HepG2 (cell line): ENCODE measurements around the gene XAF1. TPM values are rescaled to one million over a fixed set of nuclear protein-coding genes. Genes with fewer than 3 reads are reported as not detected.

ENCODE experiments used
- ATAC-seq: fragments of 200-7000 bp; cut with Tn5 transposase; 3 replicates; pipeline ENCODE4 v1.9.1; 2020; ENCODE audit warnings: mild to moderate bottlenecking, moderate library complexity
- BruUV-seq: library from RNA; stranded (reverse); fragments of 400-500 nt; replicated peaks from 2 replicates; lab custom pipeline; 2021; lab: Mats Ljungman, UMichigan
- CTCF ChIA-PET: fragments of 300-600 bp; formaldehyde crosslinking; extraction: SDS; loops from one replicate; lab custom pipeline; 2021; ENCODE audit warnings: low total read pairs, inconsistent platforms, low intra/inter-chr PET ratio; lab: Yijun Ruan, JAX
- POLR2A ChIA-PET: fragments of 350-600 bp; sonication (Branson Sonifier 250); formaldehyde crosslinking; loops from one replicate; lab custom pipeline; 2020; ENCODE audit warnings: antibody characterized with exemption, inconsistent platforms; lab: Yijun Ruan, JAX
- DNase-seq: peaks from one replicate; pipeline ENCODE4 v3.0.0-alpha.2; 2015; ENCODE audit warnings: low spot score
- FAIRE-seq: peaks from 3 replicates; lab custom pipeline; 2011; peaks lifted over from hg19 to GRCh38; lab: Jason Lieb, UNC
- H2AFZ ChIP-seq: one replicate; pipeline ENCODE4 v1.6.1; 2011; ENCODE audit warnings: low read length, inconsistent platforms
- H3K27ac ChIP-seq: fragments of 300-600 bp; 3 replicates; pipeline ENCODE4 v1.8.0; 2011; ENCODE audit warnings: mixed run types, mild to moderate bottlenecking, mixed read lengths, low read length, inconsistent platforms; ENCODE audit not compliant: insufficient read depth; ENCODE audit errors: extremely low read length
- H3K27me3 ChIP-seq, 2 experiments: fragments of 200-600 bp in 1 of 2; 2 replicates in 1 of 2; 3 replicates in 1 of 2; pipeline versions ENCODE4 v1.6.0 to v1.8.0; 2011; ENCODE audit warnings: low read length in 2 of 2, mild to moderate bottlenecking in 2 of 2, moderate library complexity in 2 of 2, inconsistent platforms in 1 of 2; ENCODE audit not compliant: insufficient read depth in 2 of 2, control insufficient read depth in 1 of 2
- H3K36me3 ChIP-seq, 2 experiments: fragments of 200-600 bp in 1 of 2; replicated peaks in 1 of 2; 2 replicates in 1 of 2; 3 replicates in 1 of 2; pipeline versions ENCODE4 v1.5.1 to v1.8.0; 2011; ENCODE audit warnings: low read length in 2 of 2, inconsistent platforms in 1 of 2; ENCODE audit not compliant: insufficient read depth in 2 of 2, control insufficient read depth in 1 of 2
- H3K4me1 ChIP-seq: 2 replicates; pipeline ENCODE4 v1.5.1; 2012; ENCODE audit warnings: low read length, inconsistent platforms; ENCODE audit not compliant: insufficient read depth
- H3K4me2 ChIP-seq: 2 replicates; pipeline ENCODE4 v1.6.0; 2011; ENCODE audit warnings: low read depth, low read length, inconsistent platforms
- H3K4me3 ChIP-seq, 3 experiments: fragments of 200-600 bp in 1 of 3; sonication (generic), shearing (Covaris generic) in 1 of 3; replicated peaks in 1 of 3; 2 replicates each; pipeline ENCODE4 v1.5.1; 2011 to 2016; ENCODE audit warnings: low read length in 3 of 3, inconsistent platforms in 2 of 3, low read depth in 2 of 3, mild to moderate bottlenecking in 2 of 3, control low read depth in 1 of 3, mixed read lengths in 1 of 3; ENCODE audit not compliant: insufficient read depth in 1 of 3
- H3K79me2 ChIP-seq: one replicate; pipeline ENCODE4 v1.6.1; 2011; ENCODE audit warnings: low read length, inconsistent platforms; ENCODE audit not compliant: insufficient read depth
- H3K9ac ChIP-seq: 2 replicates; pipeline ENCODE4 v1.6.0; 2011; ENCODE audit warnings: mild to moderate bottlenecking, low read depth, low read length, inconsistent platforms; ENCODE audit not compliant: insufficient read depth
- H3K9me3 ChIP-seq: 2 replicates; pipeline ENCODE4 v1.5.1; 2012; ENCODE audit warnings: mild to moderate bottlenecking, low read length
- H4K20me1 ChIP-seq: 2 replicates; pipeline ENCODE4 v1.6.0; 2011; ENCODE audit warnings: inconsistent platforms, mild to moderate bottlenecking, low read length, moderate library complexity; ENCODE audit not compliant: insufficient read depth
- GABPA ChIP-seq, 2 experiments: IDR thresholded peaks; 2 replicates each; pipeline ENCODE4 v1.6.1; 2011 to 2016; ENCODE audit warnings: low read depth in 2 of 2, low read length in 1 of 2, missing biosample characterization in 1 of 2, missing genetic modification characterization in 1 of 2
- PAX8 ChIP-seq: sonication (generic); formaldehyde crosslinking; IDR thresholded peaks from 2 replicates; pipeline ENCODE4 v1.8.0; 2022; ENCODE audit warnings: mild to moderate bottlenecking, missing genetic modification reagents, borderline replicate concordance
- POLR2G ChIP-seq: fragments of 200-400 bp; formaldehyde crosslinking; IDR thresholded peaks from 2 replicates; pipeline ENCODE4 v1.6.1; 2018; ENCODE audit warnings: mild to moderate bottlenecking, low read depth, low read length, moderate library complexity
- SPEN ChIP-seq: sonication (generic); formaldehyde crosslinking; IDR thresholded peaks from 2 replicates; pipeline ENCODE4 v1.5.1; 2020; ENCODE audit warnings: low read depth, mild to moderate bottlenecking, missing genetic modification reagents
- ZNF687 ChIP-seq: sonication (generic); formaldehyde crosslinking; IDR thresholded peaks from 2 replicates; pipeline ENCODE4 v1.5.1; 2020; ENCODE audit warnings: mild to moderate bottlenecking, missing genetic modification reagents, moderate library complexity
- WGBS: methylation state at CpG from one replicate; pipeline ENCODE4 v1.1.6; 2017; ENCODE audit warnings: low lambda C conversion rate; 5-methylcytosine and 5-hydroxymethylcytosine counted together
- in situ Hi-C: cut with HindIII; loops from 2 replicates; pipeline ENCODE4 v1.10.0; 2017; ENCODE audit warnings: low pct_unique_long_range_greater_than_20kb; ENCODE audit not compliant: extremely low pct_ligation_motif_present
- intact Hi-C: fragments of 100-400 bp; cut with micrococcal nuclease; formaldehyde crosslinking; loops from one replicate; pipeline ENCODE4 v1.10.0; 2022; ENCODE audit not compliant: unreplicated experiment
- polyA plus RNA-seq, 8 experiments: library from polyadenylated mRNA; depleted of rRNA in 3 of 8; stranded (reverse) in 7 of 8; unstranded in 1 of 8; fragments of >200 nt; fragmentation: Illumina TruSeq in 4 of 8; extraction: Trizol in 4 of 8; gene quantifications; 2 replicates each; pipeline versions ENCODE4 v1.2.1 to v1.2.3, GENCODE V29; 2011 to 2016; ENCODE audit warnings: low read depth in 4 of 8, missing spikeins in 1 of 8, mixed read lengths in 1 of 8; ENCODE audit not compliant: insufficient read depth in 1 of 8
- total RNA-seq, 5 experiments: library from RNA; depleted of rRNA; stranded (reverse); fragments of >200 nt; fragmentation: Illumina TruSeq; extraction: Trizol; gene quantifications; 2 replicates each; pipeline ENCODE4 v1.2.3, GENCODE V29; 2016; ENCODE audit warnings: low read depth in 1 of 5

XAF1 gene
- total and polyA plus RNA-seq, 2 of the 13 experiments (the other 11 are each of a cell fraction or from before 2014, with no cell fraction given) = 1.2 to 2.4 TPM

GRCh38 chr17:6706996-6707395, 48.9 kb upstream of the XAF1 start:
- intact Hi-C loops = no loop called here
- DNase-seq (no peak), ATAC-seq (no peak), FAIRE-seq (no peak)
- H3K4me3 ChIP-seq = no peak overlapping the region
- H3K4me1 ChIP-seq = peaks cover 99% of the 10 kb centered on the region
- H3K36me3 ChIP-seq = peaks cover 20% of the 10 kb centered on the region in 2 experiments
- no peak overlapping the region for H3K4me2 ChIP-seq
- no peaks in the 10 kb centered on the region for H4K20me1 ChIP-seq
- POLR2A ChIA-PET = no interaction called here
- no peaks in the 10 kb centered on the region for H3K27me3 ChIP-seq
- in situ Hi-C loops = no loop called here
- H3K9me3 ChIP-seq = no peaks in the 10 kb centered on the region
- CTCF ChIA-PET = no interaction called here
- peak overlapping the region; percentile 97 for H3K27ac ChIP-seq
- TF ChIP-seq SPEN (CRISPR knock-in tag) (no peak), GABPA (IDR thresholded peaks at IDR 0.05; ENCODE audit: low read depth, low read length) (no peak), GABPA (CRISPR knock-in tag; IDR thresholded peaks at IDR 0.05; ENCODE audit: low read depth) (no peak), ZNF687 (CRISPR knock-in tag) (peak; percentile 8; the same call in 1 of the 2 replicates), POLR2G (0 out of 2 replicates have a peak, but pooled peaks have one; percentile 3), PAX8 (CRISPR knock-in tag) (no peak)
- TF ChIP-seq, all 625 proteins: peak for 2
- H3K79me2 ChIP-seq = peaks cover 40% of the 10 kb centered on the region
- BruUV-seq = no TSS peak
- H2AFZ ChIP-seq = no peak overlapping the region
- WGBS = 88% methylated on average over 3 of the region's 8 CpGs
- H3K9ac ChIP-seq = no peak overlapping the region
